ENCODE measurements around the gene SSUH2. TPM values are rescaled to one million over a fixed set of nuclear protein-coding genes. Genes with fewer than 3 reads are reported as not detected.

The SSUH2 gene
- total RNA-seq, 2 experiments from 2014 or later, result 0.16 TPM; not detected in 1

- no peaks in the 10 kb centered on the region for H3K9me3 ChIP-seq (ENCODE audit: low read length)
- no peak for DNase-seq (ENCODE audit: low spot score)
- no peak overlapping the region for H3K4me2 ChIP-seq (ENCODE audit: low read length)
- ChIA-PET POLR2A (no interaction called here), CTCF (ENCODE audit: unreplicated experiment) (no interaction called here)
- H3K9me2 ChIP-seq (ENCODE audit: insufficient read depth, low read length), result no peaks in the 10 kb centered on the region
- H3K36me3 ChIP-seq (ENCODE audit: insufficient read depth, low read length), result no peaks in the 10 kb centered on the region
- TF ChIP-seq CTCF (conservative IDR thresholded peaks at IDR 0.05; ENCODE audit: low read length) (no peak), EZH2phosphoT487 (IDR thresholded peaks at IDR 0.05; ENCODE audit: borderline replicate concordance, low read depth, low read length) (no peak)
- no peaks in the 10 kb centered on the region for H4K20me1 ChIP-seq (ENCODE audit: insufficient read depth, low read length)
- no peaks in the 10 kb centered on the region for H3K4me1 ChIP-seq (ENCODE audit: insufficient read depth, low read length, poor library complexity, severe bottlenecking)
- no peaks in the 10 kb centered on the region for H3K79me2 ChIP-seq (ENCODE audit: insufficient read depth, low read depth, low read length)
- BruUV-seq (replicated peaks), result no TSS peak
- no peak overlapping the region for H2AFZ ChIP-seq (ENCODE audit: low read length)
- no peak overlapping the region for H3K4me3 ChIP-seq (ENCODE audit: low read depth, low read length, poor library complexity, severe bottlenecking)
- H3K27ac ChIP-seq (ENCODE audit: low read depth, low read length, poor library complexity, severe bottlenecking), result no peak overlapping the region
- intact Hi-C loops (cut with micrococcal nuclease; ENCODE audit: unreplicated experiment), result no loop called here
Measured at GRCh38 chr3:8627201-8627940, 17.2 kb downstream of the SSUH2 start.

- Histone ChIP-seq H3K79me2 (ENCODE audit: insufficient read depth, low read depth, low read length) (no peaks in the 10 kb centered on the region), H3K9me2 (ENCODE audit: insufficient read depth, low read length) (no peaks in the 10 kb centered on the region), H3K36me3 (ENCODE audit: insufficient read depth, low read length) (no peaks in the 10 kb centered on the region), H3K4me3 (ENCODE audit: low read depth, low read length, poor library complexity, severe bottlenecking) (no peak overlapping the region), H3K4me2 (ENCODE audit: low read length) (no peak overlapping the region), H3K27ac (ENCODE audit: low read depth, low read length, poor library complexity, severe bottlenecking) (no peak overlapping the region), H4K20me1 (ENCODE audit: insufficient read depth, low read length) (no peaks in the 10 kb centered on the region), H2AFZ (ENCODE audit: low read length) (no peak overlapping the region), H3K4me1 (ENCODE audit: insufficient read depth, low read length, poor library complexity, severe bottlenecking) (no peaks in the 10 kb centered on the region), H3K9me3 (ENCODE audit: low read length) (no peaks in the 10 kb centered on the region)
- CTCF ChIA-PET (ENCODE audit: unreplicated experiment), result no interaction called here
- no peak for DNase-seq (ENCODE audit: low spot score)
- TF ChIP-seq CTCF (conservative IDR thresholded peaks at IDR 0.05; ENCODE audit: low read length), result no peak
- TF ChIP-seq EZH2phosphoT487 (IDR thresholded peaks at IDR 0.05; ENCODE audit: borderline replicate concordance, low read depth, low read length), result no peak
- intact Hi-C loops (cut with micrococcal nuclease; ENCODE audit: unreplicated experiment), result no loop called here
- POLR2A ChIA-PET, result no interaction called here
- BruUV-seq (replicated peaks), result no TSS peak
Measured at GRCh38 chr3:8625991-8626390, 18.6 kb downstream of the SSUH2 start.

- Histone ChIP-seq H3K4me2 (ENCODE audit: low read length) (no peak overlapping the region), H3K4me1 (ENCODE audit: insufficient read depth, low read length, poor library complexity, severe bottlenecking) (no peaks in the 10 kb centered on the region), H3K9me2 (ENCODE audit: insufficient read depth, low read length) (no peaks in the 10 kb centered on the region), H3K4me3 (ENCODE audit: low read depth, low read length, poor library complexity, severe bottlenecking) (no peak overlapping the region), H3K79me2 (ENCODE audit: insufficient read depth, low read depth, low read length) (no peaks in the 10 kb centered on the region), H4K20me1 (ENCODE audit: insufficient read depth, low read length) (no peaks in the 10 kb centered on the region), H3K27ac (ENCODE audit: low read depth, low read length, poor library complexity, severe bottlenecking) (no peak overlapping the region), H3K36me3 (ENCODE audit: insufficient read depth, low read length) (no peaks in the 10 kb centered on the region), H2AFZ (ENCODE audit: low read length) (no peak overlapping the region), H3K9me3 (ENCODE audit: low read length) (no peaks in the 10 kb centered on the region)
- no peak for DNase-seq (ENCODE audit: low spot score)
- POLR2A ChIA-PET, result interaction anchor here (0.6 kb wide), 1 partner anchor 104 kb away, joined by 3 read pairs; no protein-coding TSS in a partner anchor
- CTCF ChIA-PET (ENCODE audit: unreplicated experiment), result no interaction called here
- BruUV-seq (replicated peaks), result no TSS peak
- TF ChIP-seq EZH2phosphoT487 (IDR thresholded peaks at IDR 0.05; ENCODE audit: borderline replicate concordance, low read depth, low read length) (no peak), CTCF (conservative IDR thresholded peaks at IDR 0.05; ENCODE audit: low read length) (no peak)
- intact Hi-C loops (cut with micrococcal nuclease; ENCODE audit: unreplicated experiment), result no loop called here
Measured at GRCh38 chr3:8624612-8625011, 20.0 kb downstream of the SSUH2 start.

Measured in OCI-LY7 (cell line).